GM18861 (cell line): ENCODE data around the gene COL7A1.
"Not testable (repeated sequence)": the region's sequence is repeated elsewhere in the genome, so short reads cannot be mapped to it uniquely, and the experiment has no call there.

Experiments
- ATAC-seq: cut with Tn5 transposase; IDR thresholded peaks from one replicate; pipeline ENCODE4 v1.9.1; 2021; ENCODE audit not compliant: unreplicated experiment

Gene COL7A1

GRCh38 chr3:48564667-48565066 is 30.5 kb downstream of the COL7A1 start:
- ATAC-seq = no peak

- no peak for ATAC-seq
Measured at GRCh38 chr3:48564022-48564421, 31.1 kb downstream of the COL7A1 start.

DNA sequence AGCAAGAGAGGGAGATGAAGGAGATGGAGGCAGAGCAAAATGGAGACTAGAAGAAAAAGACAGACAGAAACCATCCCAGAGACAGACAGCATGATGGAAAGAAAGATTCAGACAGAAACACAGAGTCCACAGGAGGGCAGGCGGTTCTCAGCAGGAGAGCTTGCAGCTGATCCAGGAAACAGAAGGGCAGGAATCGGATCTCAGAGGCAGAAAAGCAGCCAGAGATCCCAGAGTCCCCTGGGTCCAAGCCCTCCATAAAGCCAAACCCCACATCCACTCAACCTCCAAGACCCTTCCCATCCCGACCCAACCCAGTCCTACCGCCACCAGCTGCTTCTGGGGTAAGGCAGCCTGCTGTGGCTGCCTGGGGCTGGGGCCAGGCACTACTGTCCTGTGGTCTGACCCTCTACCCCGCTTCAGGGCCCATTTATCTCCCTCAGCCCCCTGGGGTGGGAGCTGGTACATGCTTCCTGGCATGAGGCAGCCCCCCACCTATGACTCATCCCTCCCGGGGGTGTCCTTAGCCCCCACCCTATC is 31.7 kb downstream of the COL7A1 start, which contains the start of gene UCN2:
Gene UCN2, minus strand, starts transcription at position 400 of the 537 bp plus-strand sequence. CDS start 657 bp downstream, outside the sequence.
- ATAC-seq = no peak

DNA sequence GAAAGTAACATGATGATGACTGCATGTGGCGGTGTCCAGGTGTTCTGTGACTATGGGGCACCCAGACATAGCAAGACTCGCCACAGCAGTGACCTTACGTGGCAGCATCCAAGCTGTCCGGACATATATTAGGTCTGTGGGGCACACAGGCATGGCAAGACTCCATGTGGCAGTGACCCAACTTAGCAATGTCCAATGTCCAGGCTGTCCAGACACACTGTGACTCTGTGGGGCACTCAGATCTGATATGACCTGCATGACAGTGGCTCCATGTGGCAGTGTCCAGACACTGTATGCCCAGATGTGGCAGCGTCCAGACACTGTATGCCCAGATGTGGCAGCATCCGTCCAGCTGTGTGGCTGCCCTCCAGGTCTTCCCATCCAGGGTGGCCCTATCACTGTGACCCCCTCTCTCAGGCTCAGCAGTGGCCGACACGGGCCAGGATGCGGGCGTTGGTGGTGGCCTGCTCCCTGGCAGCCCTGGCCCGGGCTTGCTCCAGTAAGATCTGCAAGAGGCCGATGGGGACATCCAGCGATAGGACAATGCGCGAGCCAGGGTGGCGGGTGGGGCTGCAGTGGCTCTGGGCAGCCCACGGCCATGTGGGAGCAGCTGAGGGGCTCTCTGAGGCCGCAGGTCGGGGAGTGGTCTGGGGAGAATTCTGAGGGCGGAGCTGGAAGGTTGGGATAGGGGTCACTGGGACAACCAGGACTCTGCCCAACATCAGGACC is 32.6 kb downstream of the COL7A1 start:
- no peak for ATAC-seq

DNA sequence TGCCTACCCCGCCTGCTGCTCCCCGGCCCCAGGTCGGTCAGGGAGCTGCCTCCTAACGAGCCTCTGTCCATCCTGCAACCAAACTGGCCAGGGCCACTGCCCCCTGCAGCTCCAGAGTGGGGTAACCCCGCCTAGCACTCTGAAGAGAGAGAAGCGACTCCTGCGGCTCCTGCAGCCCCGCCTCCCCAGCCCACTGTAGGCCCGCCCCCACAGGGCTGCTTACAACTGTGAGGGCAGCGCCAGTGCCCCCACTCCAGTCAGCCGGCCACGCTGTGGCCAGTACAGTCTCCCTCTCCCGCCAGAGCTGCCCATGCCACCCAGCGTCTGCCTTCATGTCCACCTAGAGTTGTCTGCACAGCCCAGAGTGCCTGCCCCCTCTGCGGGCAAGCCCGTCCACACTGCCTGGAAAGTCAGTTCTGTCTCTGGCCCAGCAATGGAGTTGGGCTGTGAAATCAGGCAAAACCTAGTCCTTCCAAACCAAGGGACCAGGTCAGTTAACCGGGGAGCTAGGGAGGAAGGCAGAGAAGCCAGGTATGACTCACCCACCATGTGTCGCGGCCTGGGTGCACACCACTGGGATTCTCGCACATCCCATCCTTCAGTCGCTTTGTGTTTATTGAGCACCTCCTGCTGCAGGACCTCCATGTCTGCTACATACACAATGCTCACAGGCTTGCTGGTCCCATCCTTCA is 33.9 kb downstream of the COL7A1 start:
- no peak for ATAC-seq

DNA sequence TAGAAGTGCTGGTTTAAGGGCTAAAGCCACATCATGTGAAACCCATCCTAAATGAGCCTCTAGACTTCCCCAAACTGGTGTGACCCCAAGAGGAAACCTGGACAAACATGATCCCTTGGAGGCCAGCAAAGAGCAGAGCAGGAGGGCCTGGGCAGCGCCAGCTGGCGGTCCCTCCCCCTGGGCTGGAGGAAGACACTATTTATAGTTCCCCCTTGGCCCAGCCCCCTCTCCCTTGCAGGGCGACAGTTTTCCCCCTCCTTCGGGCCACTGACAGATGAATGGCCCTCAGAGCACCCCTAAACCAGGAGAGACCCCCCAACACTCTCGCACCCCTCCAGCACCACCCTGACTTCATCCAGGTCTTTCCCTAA is 34.5 kb downstream of the COL7A1 start:
- ATAC-seq = no peak

- ATAC-seq = no peak
Measured at GRCh38 chr3:48558493-48559134, 36.5 kb downstream of the COL7A1 start.

DNA sequence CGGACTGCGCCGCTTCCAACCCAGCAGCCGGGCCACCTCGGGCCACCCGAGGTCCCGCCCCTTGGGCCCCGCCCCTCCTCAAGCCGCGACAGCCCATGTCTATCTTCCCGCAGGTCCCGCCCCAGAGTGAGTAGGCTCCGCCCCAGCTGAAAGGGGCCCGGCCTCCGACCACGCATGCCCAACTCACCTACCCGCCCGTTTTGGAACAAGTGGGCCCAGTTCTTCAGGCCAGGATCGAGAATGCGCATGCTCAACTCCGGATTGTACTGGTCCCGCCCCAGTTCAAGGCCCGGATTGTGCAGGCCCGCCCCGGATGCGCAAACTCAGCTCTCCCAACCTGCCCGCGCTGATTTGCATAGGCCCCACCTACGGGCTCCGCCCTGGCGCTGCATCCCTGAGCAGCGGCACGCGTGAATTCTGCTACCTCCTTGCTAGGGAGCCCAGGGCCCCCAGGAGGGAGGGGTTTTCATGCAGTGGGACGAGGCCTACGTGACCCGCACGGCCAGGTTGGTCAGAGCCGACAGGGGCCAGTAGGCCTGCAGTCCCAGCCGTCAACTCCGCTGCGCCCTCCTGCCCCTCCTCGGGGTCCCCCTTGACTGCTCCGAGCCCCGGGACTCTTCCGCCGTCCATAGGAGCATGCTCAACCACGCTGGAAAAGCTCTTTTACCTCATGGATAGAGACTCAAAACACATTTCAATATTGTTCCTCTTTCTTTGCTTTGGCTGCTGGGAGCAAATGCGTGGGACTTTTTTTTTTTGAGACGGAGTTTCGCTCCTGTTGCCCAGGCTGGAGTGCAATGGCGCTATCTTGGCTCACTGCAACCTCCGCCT is 38.1 kb downstream of the COL7A1 start, which contains the start of gene PFKFB4:
Gene PFKFB4, minus strand, starts transcription at position 8 of the 831 bp plus-strand sequence. CDS start 26 bp downstream, outside the sequence.
- ATAC-seq = peak; percentile 81

- ATAC-seq = no peak
Measured at GRCh38 chr3:48555949-48556795, 39.0 kb downstream of the COL7A1 start.

GRCh38 chr3:48555231-48555948 is 39.7 kb downstream of the COL7A1 start:
- ATAC-seq = no peak

DNA sequence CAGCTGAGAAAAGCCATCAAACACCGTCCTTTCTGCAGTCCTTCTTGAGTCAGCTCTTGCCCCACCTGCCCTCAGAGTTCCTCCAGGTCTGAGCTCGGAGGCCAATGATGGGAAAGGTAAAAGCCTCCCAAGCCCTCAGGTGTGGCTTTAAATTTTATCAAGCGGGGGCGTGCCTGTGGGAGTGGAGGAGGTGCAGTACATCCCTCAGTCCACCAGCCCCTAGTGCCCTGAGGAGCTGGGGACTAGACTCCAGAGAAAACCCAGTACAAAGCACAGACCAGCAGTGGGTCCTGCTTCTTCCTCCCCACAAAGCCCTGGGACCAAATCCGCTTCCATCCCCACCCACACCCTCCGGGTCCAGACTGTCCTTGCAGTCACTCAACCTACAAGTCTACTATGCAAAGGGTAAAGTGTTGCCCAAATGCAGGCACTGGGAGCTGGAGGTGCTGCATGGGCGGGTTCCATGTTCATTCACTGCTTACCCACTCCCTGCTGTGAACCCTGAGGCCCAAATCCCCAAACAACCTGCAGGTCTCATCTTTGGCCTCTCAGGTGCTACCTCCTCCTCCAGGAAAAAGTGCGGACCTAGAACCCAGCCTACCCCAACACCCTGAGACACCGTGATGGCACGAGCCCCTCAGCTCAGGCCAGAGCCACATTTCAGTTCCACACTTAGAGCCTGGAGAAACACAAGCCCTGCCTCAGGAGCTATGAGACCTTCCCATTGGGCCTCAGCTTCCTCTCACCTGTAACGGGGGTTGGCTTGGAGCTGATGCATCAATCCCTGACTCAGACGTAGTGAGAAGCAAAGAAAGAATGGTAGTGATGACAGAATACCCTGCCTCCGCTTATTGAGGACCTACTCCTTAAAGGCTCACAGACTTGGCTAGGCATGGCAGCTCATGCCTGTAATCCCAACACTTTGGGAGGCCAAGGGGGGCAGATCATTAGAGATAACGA is 41.0 kb downstream of the COL7A1 start:
- ATAC-seq = no peak

DNA sequence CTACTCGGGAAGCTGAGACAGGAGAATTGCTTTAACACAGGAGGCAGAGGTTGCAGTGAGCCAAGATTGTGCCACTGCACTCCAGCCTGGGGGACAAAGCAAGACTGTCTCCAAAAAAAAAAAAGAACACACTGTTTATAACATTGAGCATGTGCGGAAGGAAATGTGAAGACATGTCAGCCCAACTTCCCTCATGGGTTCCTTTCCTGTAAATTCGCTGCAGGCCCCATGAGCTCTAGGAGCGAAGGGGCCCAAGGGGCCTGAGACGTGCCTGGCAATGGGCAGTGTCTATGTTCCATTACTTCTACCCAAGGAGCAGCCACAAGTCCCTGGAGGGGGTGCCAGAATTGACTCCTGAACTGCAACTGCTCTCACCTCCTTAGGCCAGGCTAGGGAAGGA is 41.8 kb downstream of the COL7A1 start:
- ATAC-seq = no peak

- ATAC-seq = no peak
Measured at GRCh38 chr3:48552111-48552951, 42.8 kb downstream of the COL7A1 start.

- ATAC-seq = not testable (repeated sequence)
Measured at GRCh38 chr3:48551651-48552050, 43.5 kb downstream of the COL7A1 start.

- no peak for ATAC-seq
Measured at GRCh38 chr3:48548729-48549705, 46.1 kb downstream of the COL7A1 start.

GRCh38 chr3:48548126-48548525 is 47.0 kb downstream of the COL7A1 start:
- ATAC-seq = no peak
